T-helper 1 cell treated with Interleukin-12 subunit alpha and Interleukin-12 subunit beta and Interleukin-4 antibody, amounts not matched to agents 30 μg/mL and 1 μg/mL, for 36 hours (primary cell): ENCODE measurements around the gene PRAMEF13.
"Not testable (repeated sequence)": the region's sequence is repeated elsewhere in the genome, so short reads cannot be mapped to it uniquely, and the experiment has no call there.

ENCODE experiments used
- H3K27ac Mint-ChIP-seq: one replicate; pipeline ENCODE4 v1.8.0; 2021; ENCODE audit warnings: mild to moderate bottlenecking, mixed read lengths
- H3K27me3 Mint-ChIP-seq: one replicate; pipeline ENCODE4 v1.8.0; 2021; ENCODE audit warnings: low read depth, mixed read lengths
- H3K36me3 Mint-ChIP-seq: one replicate; pipeline ENCODE4 v1.8.0; 2021; ENCODE audit warnings: low read depth, mixed read lengths
- H3K4me1 Mint-ChIP-seq: one replicate; pipeline ENCODE4 v1.8.0; 2021; ENCODE audit warnings: low read depth, mixed read lengths
- H3K4me3 Mint-ChIP-seq: one replicate; pipeline ENCODE4 v1.8.0; 2021; ENCODE audit warnings: mild to moderate bottlenecking, moderate library complexity, mixed read lengths
- H3K9me3 Mint-ChIP-seq: one replicate; pipeline ENCODE4 v1.8.0; 2021; ENCODE audit warnings: mixed read lengths

Gene PRAMEF13, protein sequence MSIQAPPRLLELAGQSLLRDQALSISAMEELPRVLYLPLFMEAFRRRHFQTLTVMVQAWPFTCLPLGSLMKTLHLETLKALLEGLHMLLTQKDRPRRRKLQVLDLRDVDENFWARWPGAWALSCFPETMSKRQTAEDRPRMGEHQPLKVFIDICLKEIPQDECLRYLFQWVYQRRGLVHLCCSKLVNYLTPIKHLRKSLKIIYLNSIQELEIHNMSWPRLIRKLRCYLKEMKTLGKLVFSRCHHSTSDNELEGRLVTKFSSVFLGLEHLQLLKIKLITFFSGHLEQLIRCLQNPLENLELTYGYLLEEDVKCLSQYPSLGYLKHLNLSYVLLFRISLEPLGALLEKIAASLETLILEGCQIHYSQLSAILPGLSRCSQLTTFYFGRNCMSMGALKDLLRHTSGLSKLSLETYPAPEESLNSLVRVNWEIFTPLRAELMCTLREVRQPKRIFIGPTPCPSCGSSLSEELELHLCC

DNA sequence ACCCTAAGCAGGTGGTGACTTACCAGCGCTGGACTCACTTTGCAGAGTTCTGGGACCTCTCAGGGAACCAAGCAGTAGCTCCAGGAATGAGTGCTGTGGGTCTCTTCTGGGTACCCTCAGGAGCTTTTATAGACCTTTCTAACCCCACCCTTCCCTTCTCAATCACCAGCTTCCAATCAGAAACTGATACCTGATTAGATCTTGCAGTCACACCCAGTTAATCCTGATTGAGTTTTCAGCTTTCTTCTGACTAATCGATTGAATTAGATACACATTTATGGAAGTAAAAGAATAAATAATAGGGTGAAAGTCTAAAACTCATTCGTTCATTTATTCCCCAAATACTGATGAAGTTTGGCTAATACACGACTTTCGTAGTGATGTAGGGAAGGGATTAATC lies at the start of gene PRAMEF13:
Gene PRAMEF13, minus strand, starts transcription at position 101 of the 400 bp plus-strand sequence. CDS start 1,820 bp downstream, outside the sequence.
- not testable (repeated sequence) for H3K9me3 Mint-ChIP-seq

DNA sequence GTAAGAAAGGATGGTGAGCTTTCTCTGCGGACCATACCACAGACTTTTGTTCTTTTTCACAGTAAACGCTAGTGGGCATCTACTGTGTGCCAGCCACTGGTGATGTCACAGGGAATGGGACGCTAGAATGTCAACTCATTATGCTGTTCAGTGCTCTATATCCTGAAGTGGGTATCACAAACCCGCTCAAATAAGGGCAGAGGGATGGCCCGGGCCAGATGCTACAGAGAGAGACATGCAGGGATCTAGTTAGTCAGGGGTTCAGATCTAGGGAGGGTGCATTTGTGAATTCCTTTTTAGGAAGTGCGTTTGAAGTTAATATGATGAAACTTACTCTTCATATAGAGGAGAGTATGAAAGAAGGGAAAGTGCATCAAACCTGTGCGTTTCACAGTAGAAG lies 45.9 kb upstream of the PRAMEF13 start:
- not testable (repeated sequence) for H3K4me1 Mint-ChIP-seq, H3K27me3 Mint-ChIP-seq, H3K27ac Mint-ChIP-seq, H3K36me3 Mint-ChIP-seq, H3K4me3 Mint-ChIP-seq, H3K9me3 Mint-ChIP-seq

More for the DNA sequence above, at the start of gene PRAMEF13:
- not testable (repeated sequence) for H3K4me3 Mint-ChIP-seq, H3K27me3 Mint-ChIP-seq, H3K36me3 Mint-ChIP-seq, H3K27ac Mint-ChIP-seq, H3K4me1 Mint-ChIP-seq

DNA sequence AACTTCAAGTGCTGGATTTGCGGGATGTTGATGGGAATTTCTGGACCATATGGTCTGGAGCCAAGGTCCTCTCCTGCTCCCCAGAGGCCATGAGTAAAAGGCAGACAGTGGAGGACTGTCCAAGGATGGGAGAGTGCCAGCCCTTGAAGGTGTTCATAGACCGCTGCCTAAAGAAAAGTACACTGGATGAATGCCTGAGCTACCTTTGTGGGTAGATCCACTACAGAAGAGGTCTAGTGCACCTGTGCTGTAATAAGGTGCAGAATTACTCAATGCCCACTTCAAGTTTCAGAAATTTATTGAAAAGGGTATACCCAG lies 45.3 kb upstream of the PRAMEF13 start:
- not testable (repeated sequence) for H3K27ac Mint-ChIP-seq, H3K36me3 Mint-ChIP-seq, H3K27me3 Mint-ChIP-seq, H3K4me3 Mint-ChIP-seq, H3K4me1 Mint-ChIP-seq, H3K9me3 Mint-ChIP-seq

DNA sequence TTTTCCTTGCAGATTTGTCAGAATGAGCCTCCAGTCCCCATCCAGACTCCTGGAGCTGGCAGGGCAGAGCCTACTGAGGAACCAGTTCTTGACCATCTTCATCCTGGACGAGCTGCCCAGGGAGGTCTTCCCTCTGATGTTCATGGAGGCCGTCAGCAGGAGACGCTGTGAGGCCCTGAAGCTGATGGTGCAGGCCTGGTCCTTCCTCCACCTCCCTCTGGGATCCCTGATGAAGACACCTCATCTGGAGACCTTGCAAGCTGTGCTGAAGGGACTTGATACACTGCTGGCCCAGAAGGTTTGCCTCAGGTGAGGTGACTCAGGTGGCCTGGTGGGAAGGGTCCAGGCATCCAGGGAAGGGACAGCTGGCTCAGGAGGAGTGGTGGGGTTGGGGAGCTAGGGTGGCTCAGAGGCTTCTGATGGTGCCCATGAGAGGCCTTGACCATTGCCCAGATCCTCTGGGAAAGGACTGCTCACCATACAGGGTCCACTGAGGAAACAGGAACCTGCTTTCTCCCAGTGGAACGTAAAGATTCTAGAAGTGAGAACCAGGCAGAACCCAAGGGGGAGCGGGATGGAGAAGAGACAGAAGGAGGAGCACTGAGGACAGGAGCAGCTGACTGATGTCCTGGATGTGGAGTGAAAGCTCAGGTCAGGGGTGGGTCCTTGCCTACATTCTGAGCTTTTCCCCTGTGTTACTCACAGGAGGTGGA lies 44.8 kb upstream of the PRAMEF13 start:
- H3K36me3 Mint-ChIP-seq, H3K27me3 Mint-ChIP-seq, H3K27ac Mint-ChIP-seq, H3K4me1 Mint-ChIP-seq, H3K4me3 Mint-ChIP-seq, H3K9me3 Mint-ChIP-seq: not testable (repeated sequence)

DNA sequence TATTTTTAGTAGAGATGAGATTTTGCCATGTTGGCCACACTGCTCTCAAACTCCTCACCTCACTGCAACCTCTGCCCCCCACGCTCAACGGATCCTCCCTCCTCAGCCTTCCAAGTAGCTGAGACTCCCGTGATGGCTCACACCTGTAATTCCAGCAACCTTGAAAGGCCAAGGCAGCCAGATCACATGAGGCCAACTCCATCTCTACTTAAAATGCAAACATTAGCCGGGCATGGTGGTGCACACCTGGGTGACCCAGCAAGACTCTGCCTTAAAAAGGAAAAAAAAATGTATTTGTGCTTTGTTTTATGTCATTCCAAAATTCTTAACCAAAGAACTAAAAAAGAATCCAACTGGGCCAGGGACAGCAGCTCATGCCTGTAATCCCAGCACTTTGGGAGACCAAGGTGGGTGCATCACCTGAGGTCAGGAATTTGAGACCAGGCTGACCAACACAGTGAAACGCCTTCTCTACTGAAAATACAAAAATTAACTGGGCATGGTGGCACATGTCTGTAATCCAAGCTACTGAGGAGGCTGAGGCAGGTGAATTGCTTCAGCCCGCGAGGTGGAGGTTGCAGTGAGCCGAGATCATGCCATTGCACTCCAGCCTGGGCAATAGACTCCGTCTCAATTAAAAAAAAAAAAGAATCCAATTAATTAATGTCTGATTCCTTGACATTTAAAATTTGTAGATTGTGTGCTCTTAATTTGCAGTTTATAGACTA lies 42.5 kb upstream of the PRAMEF13 start:
- H3K4me1 Mint-ChIP-seq, H3K4me3 Mint-ChIP-seq, H3K27ac Mint-ChIP-seq, H3K9me3 Mint-ChIP-seq, H3K36me3 Mint-ChIP-seq, H3K27me3 Mint-ChIP-seq: not testable (repeated sequence)

DNA sequence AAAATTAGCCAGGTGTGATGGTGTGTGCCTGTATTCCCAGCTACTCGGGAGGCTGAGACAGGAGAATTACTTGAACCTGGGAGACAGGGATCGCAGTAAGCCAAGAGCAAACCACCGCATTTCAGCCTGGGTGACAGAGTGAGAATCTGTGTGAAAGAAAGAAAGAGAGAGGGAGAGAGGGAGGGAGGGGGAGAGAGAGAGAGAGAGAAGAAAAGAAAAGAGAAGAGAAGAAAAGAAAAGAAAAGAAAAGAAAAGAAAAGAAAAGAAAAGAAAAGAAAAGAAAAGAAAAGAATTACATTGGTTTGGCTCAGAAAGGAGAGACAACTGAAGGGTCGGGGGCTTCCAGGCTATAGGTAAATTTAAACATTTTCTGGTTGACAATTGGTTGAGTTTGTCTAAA lies 38.4 kb upstream of the PRAMEF13 start:
- H3K27me3 Mint-ChIP-seq, H3K4me3 Mint-ChIP-seq, H3K9me3 Mint-ChIP-seq, H3K36me3 Mint-ChIP-seq, H3K4me1 Mint-ChIP-seq, H3K27ac Mint-ChIP-seq: not testable (repeated sequence)

DNA sequence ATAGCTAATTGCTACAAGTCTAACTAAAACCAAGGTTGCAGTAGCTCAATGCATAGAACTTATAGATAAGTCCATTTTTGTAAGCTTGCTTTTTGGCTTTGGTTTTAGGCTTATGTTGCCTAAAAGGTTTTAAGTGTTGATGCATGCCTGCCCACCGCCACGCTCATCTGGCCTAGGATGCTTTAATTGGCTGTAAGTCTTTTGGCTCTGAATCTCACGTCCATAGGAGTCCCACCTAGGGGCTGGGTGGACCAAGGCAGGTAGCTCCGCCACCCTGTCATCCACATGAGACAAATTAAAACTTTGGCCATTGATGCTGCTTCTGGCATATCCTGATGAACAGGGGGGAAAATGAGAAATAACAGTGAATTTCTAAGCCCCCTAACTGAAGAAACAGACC lies 36.4 kb upstream of the PRAMEF13 start:
- not testable (repeated sequence) for H3K27me3 Mint-ChIP-seq, H3K36me3 Mint-ChIP-seq

DNA sequence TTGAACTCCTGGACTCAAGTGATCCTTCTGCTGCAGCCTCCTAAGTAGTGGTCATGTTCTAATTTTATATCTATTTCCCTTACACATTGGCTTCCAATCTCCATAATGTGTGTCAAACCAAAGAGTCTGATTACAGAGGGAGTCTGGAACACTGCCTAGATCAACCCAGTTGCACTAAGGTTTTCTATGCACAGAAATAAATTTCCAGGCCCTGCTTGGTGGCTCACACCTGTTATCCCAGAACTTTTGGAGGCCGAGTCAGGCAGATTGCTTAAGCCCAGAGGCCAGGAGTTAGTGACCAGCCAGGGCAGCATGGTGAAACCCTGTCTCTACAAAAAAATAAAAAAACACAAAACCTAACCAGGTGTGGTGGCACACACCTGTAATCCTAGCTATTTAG lies 32.8 kb upstream of the PRAMEF13 start:
- not testable (repeated sequence) for H3K27ac Mint-ChIP-seq, H3K4me3 Mint-ChIP-seq, H3K4me1 Mint-ChIP-seq, H3K9me3 Mint-ChIP-seq, H3K27me3 Mint-ChIP-seq, H3K36me3 Mint-ChIP-seq

More for the DNA sequence above, 36.4 kb upstream of the PRAMEF13 start:
- not testable (repeated sequence) for H3K9me3 Mint-ChIP-seq, H3K4me1 Mint-ChIP-seq, H3K4me3 Mint-ChIP-seq, H3K27ac Mint-ChIP-seq

DNA sequence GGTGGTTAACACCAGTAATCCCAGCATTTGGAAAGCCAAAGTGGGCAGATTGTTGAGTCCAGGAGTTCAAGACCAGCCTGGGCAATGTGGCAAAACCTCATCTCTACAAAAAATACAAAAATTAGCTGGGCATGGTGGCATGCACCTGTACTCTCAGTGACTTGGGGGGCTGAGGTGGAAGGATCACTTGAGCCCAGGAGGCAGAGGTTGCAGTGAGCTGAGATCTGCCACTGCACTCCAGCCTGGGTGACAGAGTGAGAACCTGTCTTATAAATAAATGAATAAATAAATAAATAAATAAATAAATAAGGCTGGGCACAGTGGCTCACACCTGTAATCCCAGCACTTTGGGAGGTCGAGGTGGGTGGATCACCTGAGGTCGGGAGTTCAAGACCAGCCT lies 30.8 kb upstream of the PRAMEF13 start:
- H3K27me3 Mint-ChIP-seq, H3K27ac Mint-ChIP-seq: not testable (repeated sequence)

DNA sequence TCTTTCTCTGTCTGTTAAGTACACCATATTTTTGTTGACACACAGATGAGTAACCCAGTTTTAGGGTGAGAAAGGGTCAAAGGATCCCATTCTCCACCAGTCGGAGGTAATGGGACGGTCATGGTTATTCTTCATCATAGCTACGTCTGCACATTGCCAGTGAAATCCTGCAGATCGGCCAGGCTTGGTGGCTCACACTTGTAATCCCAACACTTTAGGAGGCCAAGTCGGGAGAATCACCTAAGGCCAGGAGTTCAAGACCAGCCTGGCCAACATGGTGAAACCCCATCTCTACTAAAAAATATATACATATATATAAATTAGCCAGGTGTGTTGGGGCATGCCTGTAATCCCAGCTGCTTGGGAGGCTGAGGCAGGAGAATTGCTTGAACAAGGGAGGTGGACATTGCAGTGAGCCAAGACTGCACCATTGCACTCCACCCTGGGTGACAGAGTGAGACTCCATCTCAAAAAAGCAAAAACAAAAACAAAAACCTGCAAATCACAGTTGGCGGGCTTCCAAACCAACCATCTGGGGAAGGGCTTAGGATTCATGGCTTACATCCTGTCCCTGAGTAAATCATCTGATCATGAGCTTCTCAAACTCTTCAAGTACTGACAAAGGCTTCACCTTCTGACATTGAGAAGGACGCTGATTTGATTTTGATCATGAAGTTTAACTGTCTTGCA lies 30.0 kb upstream of the PRAMEF13 start:
- not testable (repeated sequence) for H3K4me3 Mint-ChIP-seq, H3K4me1 Mint-ChIP-seq, H3K27me3 Mint-ChIP-seq, H3K36me3 Mint-ChIP-seq, H3K9me3 Mint-ChIP-seq, H3K27ac Mint-ChIP-seq

More for the DNA sequence above, 30.8 kb upstream of the PRAMEF13 start:
- H3K4me3 Mint-ChIP-seq, H3K9me3 Mint-ChIP-seq, H3K4me1 Mint-ChIP-seq, H3K36me3 Mint-ChIP-seq: not testable (repeated sequence)

DNA sequence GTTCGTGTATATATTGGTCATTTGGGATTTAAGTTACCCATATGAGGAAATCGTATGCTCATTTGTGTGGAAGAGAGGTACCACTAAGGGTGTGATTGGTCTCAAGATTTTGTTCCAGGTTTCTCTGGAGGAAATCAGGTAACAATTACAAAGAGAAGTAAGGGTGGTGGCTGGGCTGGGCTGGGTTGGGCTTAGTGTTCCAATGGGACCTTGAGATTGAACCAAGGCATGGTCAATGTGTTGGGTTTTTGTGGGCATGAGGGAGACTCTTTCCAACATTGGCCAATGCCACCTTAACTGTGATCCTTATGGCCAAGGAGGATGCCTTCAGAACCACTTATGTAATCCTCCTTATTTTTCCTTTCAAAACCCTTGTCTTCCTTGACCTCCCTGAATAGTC lies 29.4 kb upstream of the PRAMEF13 start:
- not testable (repeated sequence) for H3K27me3 Mint-ChIP-seq, H3K36me3 Mint-ChIP-seq, H3K9me3 Mint-ChIP-seq, H3K4me3 Mint-ChIP-seq, H3K27ac Mint-ChIP-seq, H3K4me1 Mint-ChIP-seq

DNA sequence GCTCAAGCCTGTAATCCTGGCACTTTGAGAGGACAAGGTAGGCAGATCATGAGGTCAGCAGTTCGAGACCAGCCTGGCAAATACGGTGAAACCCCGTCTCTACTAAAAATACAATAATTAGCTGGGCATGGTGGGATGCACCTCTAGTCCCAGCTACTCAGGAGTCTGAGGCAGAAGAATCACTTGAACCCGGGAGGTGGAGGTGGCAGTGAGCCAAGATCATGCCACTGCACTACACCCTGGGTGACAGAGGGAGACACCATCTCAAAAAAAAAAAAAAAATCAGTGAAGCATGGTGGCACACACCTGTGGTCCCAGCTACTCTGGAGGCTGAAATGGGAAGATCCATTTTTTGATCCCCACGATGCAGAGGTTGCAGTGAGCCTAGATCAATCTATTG lies 28.9 kb upstream of the PRAMEF13 start:
- not testable (repeated sequence) for H3K4me3 Mint-ChIP-seq

DNA sequence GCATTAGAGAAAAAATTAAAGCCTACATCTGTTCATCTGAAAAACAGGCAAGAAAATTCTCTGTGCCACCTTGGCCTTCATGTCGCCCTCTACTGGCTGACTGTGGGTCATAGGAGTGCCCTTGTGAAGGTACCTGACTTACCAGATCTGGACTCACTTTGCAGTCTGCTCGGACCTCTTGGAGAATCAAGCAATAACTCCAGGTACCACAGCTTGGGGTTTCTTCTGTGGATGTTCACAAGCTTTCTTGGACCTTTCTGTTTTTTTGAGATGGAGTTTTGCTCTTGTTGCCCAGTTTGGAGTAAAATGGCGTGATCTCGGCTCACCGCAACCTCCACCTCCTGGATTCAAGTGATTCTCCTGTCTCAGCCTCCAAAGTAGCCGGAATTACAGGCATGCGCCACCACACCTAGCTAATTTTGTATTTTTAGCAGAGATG lies 27.2 kb upstream of the PRAMEF13 start:
- Mint-ChIP-seq H3K27me3 (no peaks in the 10 kb centered on the region), H3K27ac (no peak overlapping the region), H3K4me3 (no peak overlapping the region), H3K4me1 (no peaks in the 10 kb centered on the region), H3K9me3 (no peaks in the 10 kb centered on the region), H3K36me3 (no peaks in the 10 kb centered on the region)

More for the DNA sequence above, 28.9 kb upstream of the PRAMEF13 start:
- not testable (repeated sequence) for H3K36me3 Mint-ChIP-seq, H3K4me1 Mint-ChIP-seq, H3K27ac Mint-ChIP-seq, H3K27me3 Mint-ChIP-seq, H3K9me3 Mint-ChIP-seq

DNA sequence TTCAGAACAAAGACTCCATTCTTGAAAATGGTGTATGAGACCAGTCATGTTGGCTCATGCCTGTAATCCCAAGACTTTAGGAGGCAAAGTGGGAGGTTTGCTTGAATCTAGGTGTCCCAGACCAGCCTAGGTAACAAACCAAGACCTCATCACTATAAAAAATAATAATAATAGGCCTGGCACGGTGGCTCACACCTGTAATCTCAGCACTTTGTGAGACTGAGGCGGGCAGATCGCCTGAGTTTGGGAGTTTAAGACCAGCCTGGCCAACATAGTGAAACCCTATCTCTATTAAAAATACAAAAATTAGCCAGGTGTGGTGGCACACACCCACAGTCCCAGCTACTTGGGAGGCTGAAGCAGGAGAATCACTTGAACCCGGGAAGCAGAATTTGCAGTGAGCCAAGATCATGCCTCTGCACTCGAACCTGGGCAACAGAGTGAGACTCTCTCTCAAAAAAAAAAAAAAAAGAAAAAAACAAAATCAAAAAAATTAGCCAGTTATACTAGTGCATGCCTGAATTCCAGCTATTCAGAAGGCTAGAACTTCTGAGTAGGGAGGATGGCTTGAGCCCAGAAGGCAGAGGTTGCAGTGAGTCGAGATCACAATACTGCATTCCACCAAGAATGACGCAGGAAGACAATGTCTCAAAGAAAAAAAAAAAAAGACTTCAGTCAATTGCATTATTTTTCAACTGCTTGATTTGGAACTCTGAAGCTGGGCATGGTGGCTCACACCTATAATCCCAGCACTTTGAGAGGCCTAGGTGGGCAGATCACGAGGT lies 26.3 kb upstream of the PRAMEF13 start:
- not testable (repeated sequence) for H3K4me1 Mint-ChIP-seq, H3K27ac Mint-ChIP-seq, H3K4me3 Mint-ChIP-seq, H3K36me3 Mint-ChIP-seq, H3K27me3 Mint-ChIP-seq, H3K9me3 Mint-ChIP-seq
